IPS-NIHi11 (cell line): ENCODE results near the gene PSPN.
"Not testable (repeated sequence)": the region's sequence is repeated elsewhere in the genome, so short reads cannot be mapped to it uniquely, and the experiment has no call there.

ENCODE experiments used
- DNase-seq: peaks from one replicate; pipeline ENCODE4 v3.0.0; 2012; ENCODE audit warnings: mixed read lengths, low spot score

Gene PSPN

GRCh38 chr19:6373096-6373812, 2.5 kb downstream of the PSPN start:
- peak; percentile 90 for DNase-seq

DNA sequence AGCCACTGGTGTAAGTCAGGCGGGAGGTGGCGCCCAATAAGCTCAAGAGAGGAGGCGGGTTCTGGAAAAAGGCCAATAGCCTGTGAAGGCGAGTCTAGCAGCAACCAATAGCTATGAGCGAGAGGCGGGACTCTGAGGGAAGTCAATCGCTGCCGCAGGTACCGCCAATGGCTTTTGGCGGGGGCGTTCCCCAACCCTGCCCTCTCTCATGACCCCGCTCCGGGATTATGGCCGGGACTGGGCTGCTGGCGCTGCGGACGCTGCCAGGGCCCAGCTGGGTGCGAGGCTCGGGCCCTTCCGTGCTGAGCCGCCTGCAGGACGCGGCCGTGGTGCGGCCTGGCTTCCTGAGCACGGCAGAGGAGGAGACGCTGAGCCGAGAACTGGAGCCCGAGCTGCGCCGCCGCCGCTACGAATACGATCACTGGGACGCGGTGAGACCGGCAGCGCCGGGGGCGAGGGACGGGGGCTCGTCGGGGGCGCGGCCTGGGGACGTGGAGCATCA, 3.1 kb downstream of the PSPN start, which contains the start of gene ALKBH7:
TSS of gene ALKBH7 (plus strand) at position 201 of the 502 bp plus-strand sequence. CDS start at position 228, 27 bp downstream.
- DNase-seq: peak; percentile 90

DNA sequence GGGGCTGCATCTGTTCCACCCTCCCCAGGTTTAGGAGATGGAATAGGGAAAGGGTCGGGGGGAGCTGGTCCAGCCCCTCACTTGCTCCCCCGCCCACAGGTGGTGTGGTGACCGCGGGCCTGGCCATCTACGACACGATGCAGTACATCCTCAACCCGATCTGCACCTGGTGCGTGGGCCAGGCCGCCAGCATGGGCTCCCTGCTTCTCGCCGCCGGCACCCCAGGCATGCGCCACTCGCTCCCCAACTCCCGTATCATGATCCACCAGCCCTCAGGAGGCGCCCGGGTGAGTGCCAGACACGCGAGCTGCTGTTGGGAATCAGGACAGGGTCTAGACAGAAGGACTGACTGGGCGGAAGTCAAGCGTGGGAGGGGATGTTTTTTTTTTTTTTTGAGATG, 11.4 kb downstream of the PSPN start:
- no peak for DNase-seq

DNA sequence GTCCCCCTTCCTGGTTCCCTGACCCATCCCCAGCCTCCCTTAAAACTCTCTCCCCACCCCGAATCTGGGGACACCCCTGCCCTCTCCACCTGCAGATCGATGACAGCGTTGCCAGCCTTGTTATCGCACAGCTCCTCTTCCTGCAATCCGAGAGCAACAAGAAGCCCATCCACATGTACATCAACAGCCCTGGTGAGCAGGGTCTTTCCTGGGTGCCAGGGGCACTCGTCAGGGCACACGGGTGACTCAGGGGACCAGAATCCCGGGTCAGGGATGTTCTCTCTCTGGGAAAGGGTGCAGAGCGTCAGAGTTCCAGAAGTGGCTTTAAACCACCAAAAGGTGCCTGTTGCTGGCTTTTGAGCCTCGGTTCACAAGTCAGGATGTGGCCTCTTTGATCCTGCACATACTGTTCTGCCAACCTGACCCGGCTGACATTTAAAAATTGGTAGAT, 13.4 kb downstream of the PSPN start:
- DNase-seq: no peak

- DNase-seq: no peak
These were observed 13.7 kb downstream of the PSPN start for GRCh38 chr19:6362027-6362350.

DNA sequence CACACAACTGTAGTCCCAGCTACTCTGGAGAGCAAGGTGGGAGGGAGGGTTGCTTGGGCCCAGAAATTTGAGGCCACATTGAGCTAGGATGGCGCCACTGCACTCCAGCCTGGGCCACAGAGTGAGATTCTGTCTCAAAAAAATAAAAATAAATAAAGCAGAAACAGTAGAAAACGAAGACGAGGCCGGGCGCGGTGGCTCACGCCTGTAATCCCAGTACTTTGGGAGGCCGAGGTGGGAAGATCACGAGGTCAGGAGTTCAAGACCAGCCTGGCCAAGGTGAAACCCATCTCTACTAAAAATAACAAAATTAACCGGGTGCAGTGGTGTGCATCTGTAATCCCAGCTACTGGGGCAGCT, 14.9 kb downstream of the PSPN start:
- not testable (repeated sequence) for DNase-seq

- not testable (repeated sequence) for DNase-seq
These were observed 15.3 kb downstream of the PSPN start for GRCh38 chr19:6360445-6360844.

GRCh38 chr19:6359568-6360341, 16.0 kb downstream of the PSPN start:
- no peak for DNase-seq

- DNase-seq: no peak
These were observed 17.7 kb downstream of the PSPN start for GRCh38 chr19:6358003-6358402.

- DNase-seq: no peak
These were observed 18.6 kb downstream of the PSPN start for GRCh38 chr19:6357174-6357573.

GRCh38 chr19:6355321-6356040, 20.3 kb downstream of the PSPN start:
- DNase-seq: not testable (repeated sequence)

DNA sequence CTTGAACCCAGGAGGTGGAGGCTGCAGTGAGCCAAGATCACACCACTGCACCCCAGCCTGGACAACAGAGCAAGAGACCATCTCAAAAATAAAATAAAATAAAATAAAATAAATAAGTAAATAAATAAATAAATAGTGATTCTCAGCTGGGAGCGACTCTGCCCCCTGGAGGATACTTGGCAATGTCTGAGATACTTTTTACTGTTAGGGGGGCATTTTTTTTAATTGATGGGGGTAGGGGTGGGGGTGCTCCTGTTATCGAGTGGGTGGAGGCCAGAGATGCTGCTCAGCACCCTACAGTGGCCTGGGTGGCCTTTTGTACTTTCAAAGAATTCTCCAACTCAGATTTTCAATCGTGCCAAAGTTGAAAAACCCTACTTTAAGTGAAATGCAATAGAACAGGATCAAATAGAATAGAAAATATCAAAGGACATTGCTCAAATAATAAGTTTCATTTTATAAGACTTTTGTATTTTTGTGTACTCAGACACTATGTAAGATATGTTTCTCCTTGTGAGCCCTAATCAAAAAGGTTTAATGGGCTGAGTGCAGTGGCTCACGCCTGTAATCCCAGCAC, 21.5 kb downstream of the PSPN start:
- no peak for DNase-seq

DNA sequence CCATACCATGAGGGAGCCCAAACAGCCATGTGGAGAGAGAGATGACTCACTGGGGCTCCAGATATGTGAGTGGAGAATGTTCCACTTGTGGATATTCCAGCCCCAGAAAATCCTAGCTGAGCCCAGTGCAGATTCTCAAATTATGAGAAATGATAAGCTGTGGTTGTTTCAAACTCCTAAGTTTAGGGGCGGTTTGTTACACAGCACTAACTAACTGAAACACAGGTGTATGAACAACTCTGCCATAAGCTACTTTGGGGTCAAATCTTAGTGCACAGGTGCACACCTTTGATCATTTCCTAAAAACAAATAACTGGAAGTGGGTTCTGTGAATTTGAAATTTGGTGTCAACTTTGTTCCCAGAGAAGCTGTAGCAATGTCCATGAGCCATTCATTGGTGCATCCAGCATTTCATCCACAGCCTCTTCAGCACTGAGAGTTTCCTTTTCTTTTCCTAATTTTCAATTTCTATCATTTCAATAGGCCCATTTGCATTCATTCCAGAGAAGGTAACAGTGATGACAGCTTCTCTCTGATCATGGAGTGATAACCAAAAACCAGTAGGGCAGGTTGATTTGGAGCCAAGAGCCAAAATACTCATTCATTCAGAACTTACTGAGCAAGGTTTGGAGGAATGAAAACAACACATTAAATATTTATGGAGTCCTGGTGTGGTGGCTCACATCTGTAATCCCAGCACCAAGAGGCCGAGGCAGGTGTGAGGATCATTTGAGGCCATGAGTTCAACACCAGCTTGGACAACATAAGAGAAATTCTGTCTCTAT, 23.2 kb downstream of the PSPN start:
- DNase-seq: no peak

DNA sequence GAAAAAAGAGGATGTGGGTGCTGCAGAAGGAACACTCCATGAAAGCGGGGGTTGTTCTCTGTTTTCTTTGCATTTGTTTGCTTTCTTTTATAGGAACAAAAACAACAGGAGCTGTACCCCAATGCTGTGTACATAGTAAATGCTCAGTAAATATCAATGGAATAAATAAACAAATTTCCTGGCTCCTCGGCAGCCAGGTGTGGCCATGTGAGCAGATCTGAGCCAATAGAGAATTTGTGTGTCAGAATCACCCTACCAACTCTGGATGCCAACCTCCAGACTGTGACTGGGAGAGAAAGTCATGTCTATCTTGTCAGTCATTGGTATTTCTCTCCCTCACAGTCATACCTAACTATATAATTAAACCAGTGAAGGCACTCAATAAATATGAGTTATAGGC, 25.0 kb downstream of the PSPN start:
- no peak for DNase-seq

GRCh38 chr19:6349271-6349670, 26.5 kb downstream of the PSPN start:
- DNase-seq: not testable (repeated sequence)

GRCh38 chr19:6343462-6343861, 32.3 kb downstream of the PSPN start:
- no peak for DNase-seq

- no peak for DNase-seq
These were observed 35.1 kb downstream of the PSPN start for GRCh38 chr19:6340493-6341201.

DNA sequence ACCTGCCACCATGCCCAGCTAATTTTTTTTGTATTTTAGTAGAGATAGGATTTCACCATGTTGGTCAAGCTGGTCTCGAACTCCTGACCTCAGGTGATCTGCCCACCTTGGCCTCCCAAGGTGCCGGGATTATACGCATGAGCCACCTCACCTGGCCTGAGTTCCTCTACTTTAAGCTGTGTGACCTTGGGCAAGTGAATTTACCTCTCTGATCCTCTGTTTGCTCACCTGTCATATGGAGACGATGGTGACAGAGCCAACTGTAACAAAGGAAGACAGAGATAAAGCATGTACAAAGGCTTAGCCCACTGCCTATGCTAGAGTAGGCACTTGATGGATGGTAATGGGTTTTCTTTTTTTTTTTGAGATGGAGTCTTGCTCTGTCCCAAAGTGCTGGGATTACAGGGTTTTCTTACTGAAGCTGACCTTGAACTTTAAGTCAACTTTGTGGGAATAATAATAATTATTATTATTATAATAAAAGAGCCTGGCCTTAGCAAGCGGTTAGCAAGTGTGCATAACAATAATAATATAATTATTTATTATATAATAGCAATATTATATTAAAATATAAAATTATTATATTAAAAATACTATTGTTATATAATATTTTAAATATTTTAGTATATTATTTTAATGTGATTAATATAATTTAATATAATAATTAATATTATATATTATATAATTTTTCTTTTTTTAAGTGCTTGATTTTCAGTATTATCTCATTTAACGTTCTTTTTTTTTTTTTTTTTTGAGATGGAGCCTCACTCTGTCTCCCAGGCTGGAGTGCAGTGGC, 41.0 kb downstream of the PSPN start:
- no peak for DNase-seq

DNA sequence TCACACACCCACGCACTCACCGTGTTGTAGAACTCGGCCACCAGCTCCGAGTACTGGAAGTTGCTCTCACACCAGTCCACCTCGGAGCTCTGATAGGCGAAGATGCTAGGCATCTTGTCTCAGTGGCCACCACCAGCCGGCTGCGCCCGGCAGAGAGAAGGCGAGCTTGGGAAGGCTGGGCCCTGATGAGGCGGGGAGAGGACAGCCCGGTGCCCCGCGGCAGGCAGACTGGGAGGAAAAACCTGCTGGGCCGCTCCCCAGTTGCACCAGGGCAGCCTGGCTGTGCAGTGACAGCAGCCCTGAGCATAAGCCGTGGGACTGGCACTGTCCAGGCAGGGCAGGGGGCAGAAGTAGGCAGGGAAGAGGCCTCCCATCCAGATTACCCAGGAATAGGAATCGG, 42.3 kb downstream of the PSPN start, which contains the start of gene ACER1:
TSS of gene ACER1 (minus strand) at position 174 of the 400 bp plus-strand sequence. CDS start at position 113, 61 bp downstream.
- DNase-seq: no peak

- no peak for DNase-seq
These were observed 48.9 kb downstream of the PSPN start for GRCh38 chr19:6326815-6327214.
